Measurements from ENCODE around the gene CBX4.

Gene CBX4

GRCh38 chr17:79877041-79877440 is 37.8 kb upstream of the CBX4 start:
- no peak for DNase-seq
- H3K27ac ChIP-seq (ENCODE audit: low read depth, low read length) = no peak overlapping the region

GRCh38 chr17:79875511-79875910 is 36.3 kb upstream of the CBX4 start:
- DNase-seq = no peak
- H3K4me2 ChIP-seq (ENCODE audit: low read length) = no peak overlapping the region
- no CpG with 5 or more reads among the region's 4 CpGs for WGBS (ENCODE audit: extremely low coverage, insufficient coverage, low lambda C conversion rate)

More at GRCh38 chr17:79877041-79877440, 37.8 kb upstream of the CBX4 start:
- Histone ChIP-seq H3K56ac (ENCODE audit: low read length) (no peak overlapping the region), H3K79me1 (ENCODE audit: low read length) (no peaks in the 10 kb centered on the region), H3K4ac (ENCODE audit: low read depth, low read length) (no peak overlapping the region), H2BK120ac (ENCODE audit: low read depth, low read length) (no peak overlapping the region), H2BK15ac (replicated peaks; ENCODE audit: low read depth) (no peak overlapping the region), H3K9ac (ENCODE audit: low read length) (no peak overlapping the region), H3K4me3 (ENCODE audit: low read length) (no peak overlapping the region), H3K36me3 (ENCODE audit: control insufficient read depth, insufficient read depth, low read length) (no peaks in the 10 kb centered on the region), H4K8ac (ENCODE audit: low read depth, low read length) (no peak overlapping the region), H3K79me2 (ENCODE audit: control insufficient read depth, insufficient read depth, low read length) (no peaks in the 10 kb centered on the region), H3K4me2 (ENCODE audit: low read length) (no peak overlapping the region), H3K18ac (ENCODE audit: low read length) (no peak overlapping the region), H2BK5ac (ENCODE audit: low read length) (no peak overlapping the region), H3K27me3 (ENCODE audit: insufficient read depth, low read length, poor library complexity) (no peaks in the 10 kb centered on the region), H2AK5ac (ENCODE audit: low read length) (no peak overlapping the region), H4K5ac (ENCODE audit: low read length) (no peak overlapping the region), H3K4me1 (ENCODE audit: control insufficient read depth, low read depth, low read length) (no peaks in the 10 kb centered on the region), H3K23ac (ENCODE audit: low read length) (no peak overlapping the region)
- no CpG with 5 or more reads among the region's 6 CpGs for WGBS (ENCODE audit: extremely low coverage, insufficient coverage, low lambda C conversion rate)

GRCh38 chr17:79874329-79874981 is 35.2 kb upstream of the CBX4 start:
- Histone ChIP-seq H3K4me2 (ENCODE audit: low read length) (no peak overlapping the region), H3K4me1 (ENCODE audit: control insufficient read depth, low read depth, low read length) (no peaks in the 10 kb centered on the region), H2BK5ac (ENCODE audit: low read length) (no peak overlapping the region), H3K4ac (ENCODE audit: low read depth, low read length) (no peak overlapping the region), H3K79me1 (ENCODE audit: low read length) (no peaks in the 10 kb centered on the region), H3K18ac (ENCODE audit: low read length) (no peak overlapping the region), H3K36me3 (ENCODE audit: control insufficient read depth, insufficient read depth, low read length) (no peaks in the 10 kb centered on the region), H2BK120ac (ENCODE audit: low read depth, low read length) (no peak overlapping the region), H3K79me2 (ENCODE audit: control insufficient read depth, insufficient read depth, low read length) (no peaks in the 10 kb centered on the region), H3K9ac (ENCODE audit: low read length) (no peak overlapping the region), H2BK15ac (replicated peaks; ENCODE audit: low read depth) (no peak overlapping the region), H3K27me3 (ENCODE audit: insufficient read depth, low read length, poor library complexity) (no peaks in the 10 kb centered on the region), H4K8ac (ENCODE audit: low read depth, low read length) (no peak overlapping the region), H3K4me3 (ENCODE audit: low read length) (no peak overlapping the region), H3K56ac (ENCODE audit: low read length) (no peak overlapping the region), H4K5ac (ENCODE audit: low read length) (no peak overlapping the region), H3K23ac (ENCODE audit: low read length) (no peak overlapping the region), H2AK5ac (ENCODE audit: low read length) (no peak overlapping the region), H3K27ac (ENCODE audit: low read depth, low read length) (no peak overlapping the region)
- WGBS (ENCODE audit: extremely low coverage, insufficient coverage, low lambda C conversion rate) = no CpG with 5 or more reads among the region's 6 CpGs
- DNase-seq = peak; percentile 59

More at GRCh38 chr17:79875511-79875910, 36.3 kb upstream of the CBX4 start:
- H3K9ac ChIP-seq (ENCODE audit: low read length) = no peak overlapping the region
- H3K79me2 ChIP-seq (ENCODE audit: control insufficient read depth, insufficient read depth, low read length) = no peaks in the 10 kb centered on the region
- no peak overlapping the region for H2BK5ac ChIP-seq (ENCODE audit: low read length)
- no peak overlapping the region for H4K5ac ChIP-seq (ENCODE audit: low read length)
- no peak overlapping the region for H4K8ac ChIP-seq (ENCODE audit: low read depth, low read length)
- no peaks in the 10 kb centered on the region for H3K4me1 ChIP-seq (ENCODE audit: control insufficient read depth, low read depth, low read length)
- no peaks in the 10 kb centered on the region for H3K79me1 ChIP-seq (ENCODE audit: low read length)
- H2BK15ac ChIP-seq (replicated peaks; ENCODE audit: low read depth) = no peak overlapping the region
- no peak overlapping the region for H2BK120ac ChIP-seq (ENCODE audit: low read depth, low read length)
- no peaks in the 10 kb centered on the region for H3K36me3 ChIP-seq (ENCODE audit: control insufficient read depth, insufficient read depth, low read length)
- no peak overlapping the region for H3K56ac ChIP-seq (ENCODE audit: low read length)
- H2AK5ac ChIP-seq (ENCODE audit: low read length) = no peak overlapping the region
- no peak overlapping the region for H3K4ac ChIP-seq (ENCODE audit: low read depth, low read length)
- H3K27ac ChIP-seq (ENCODE audit: low read depth, low read length) = no peak overlapping the region
- H3K4me3 ChIP-seq (ENCODE audit: low read length) = no peak overlapping the region
- no peaks in the 10 kb centered on the region for H3K27me3 ChIP-seq (ENCODE audit: insufficient read depth, low read length, poor library complexity)
- no peak overlapping the region for H3K18ac ChIP-seq (ENCODE audit: low read length)
- H3K23ac ChIP-seq (ENCODE audit: low read length) = no peak overlapping the region

- no peak for DNase-seq
- Histone ChIP-seq H3K56ac (ENCODE audit: low read length) (no peak overlapping the region), H3K4me1 (ENCODE audit: control insufficient read depth, low read depth, low read length) (peaks cover 4% of the 10 kb centered on the region)
Observed at GRCh38 chr17:79873583-79873982, 34.3 kb upstream of the CBX4 start.

GRCh38 chr17:79872762-79873161 is 33.5 kb upstream of the CBX4 start:
- H2BK5ac ChIP-seq (ENCODE audit: low read length) = no peak overlapping the region
- no peak overlapping the region for H3K4ac ChIP-seq (ENCODE audit: low read depth, low read length)
- no peak overlapping the region for H2BK120ac ChIP-seq (ENCODE audit: low read depth, low read length)
- WGBS (ENCODE audit: extremely low coverage, insufficient coverage, low lambda C conversion rate) = no CpG with 5 or more reads among the region's 10 CpGs
- no peak overlapping the region for H3K9ac ChIP-seq (ENCODE audit: low read length)
- no peak overlapping the region for H4K5ac ChIP-seq (ENCODE audit: low read length)
- H2AK5ac ChIP-seq (ENCODE audit: low read length) = no peak overlapping the region
- H3K23ac ChIP-seq (ENCODE audit: low read length) = no peak overlapping the region
- H4K8ac ChIP-seq (ENCODE audit: low read depth, low read length) = no peak overlapping the region
- H3K79me1 ChIP-seq (ENCODE audit: low read length) = no peaks in the 10 kb centered on the region
- no peak overlapping the region for H3K56ac ChIP-seq (ENCODE audit: low read length)
- peaks cover 4% of the 10 kb centered on the region for H3K4me1 ChIP-seq (ENCODE audit: control insufficient read depth, low read depth, low read length)
- H2BK15ac ChIP-seq (replicated peaks; ENCODE audit: low read depth) = no peak overlapping the region
- no peaks in the 10 kb centered on the region for H3K79me2 ChIP-seq (ENCODE audit: control insufficient read depth, insufficient read depth, low read length)
- H3K36me3 ChIP-seq (ENCODE audit: control insufficient read depth, insufficient read depth, low read length) = no peaks in the 10 kb centered on the region
- no peaks in the 10 kb centered on the region for H3K27me3 ChIP-seq (ENCODE audit: insufficient read depth, low read length, poor library complexity)
- no peak for DNase-seq
- H3K4me2 ChIP-seq (ENCODE audit: low read length) = no peak overlapping the region
- H3K18ac ChIP-seq (ENCODE audit: low read length) = no peak overlapping the region
- H3K27ac ChIP-seq (ENCODE audit: low read depth, low read length) = no peak overlapping the region
- H3K4me3 ChIP-seq (ENCODE audit: low read length) = no peak overlapping the region

More at GRCh38 chr17:79873583-79873982, 34.3 kb upstream of the CBX4 start:
- H2BK15ac ChIP-seq (replicated peaks; ENCODE audit: low read depth) = no peak overlapping the region
- H3K36me3 ChIP-seq (ENCODE audit: control insufficient read depth, insufficient read depth, low read length) = no peaks in the 10 kb centered on the region
- no peaks in the 10 kb centered on the region for H3K27me3 ChIP-seq (ENCODE audit: insufficient read depth, low read length, poor library complexity)
- no peak overlapping the region for H2BK120ac ChIP-seq (ENCODE audit: low read depth, low read length)
- WGBS (ENCODE audit: extremely low coverage, insufficient coverage, low lambda C conversion rate) = no CpG with 5 or more reads among the region's 9 CpGs
- no peak overlapping the region for H3K4me2 ChIP-seq (ENCODE audit: low read length)
- H2AK5ac ChIP-seq (ENCODE audit: low read length) = no peak overlapping the region
- no peak overlapping the region for H4K8ac ChIP-seq (ENCODE audit: low read depth, low read length)
- no peak overlapping the region for H3K9ac ChIP-seq (ENCODE audit: low read length)
- H3K4ac ChIP-seq (ENCODE audit: low read depth, low read length) = no peak overlapping the region
- H3K27ac ChIP-seq (ENCODE audit: low read depth, low read length) = no peak overlapping the region
- H3K79me2 ChIP-seq (ENCODE audit: control insufficient read depth, insufficient read depth, low read length) = no peaks in the 10 kb centered on the region
- no peak overlapping the region for H3K23ac ChIP-seq (ENCODE audit: low read length)
- H4K5ac ChIP-seq (ENCODE audit: low read length) = no peak overlapping the region
- H3K4me3 ChIP-seq (ENCODE audit: low read length) = no peak overlapping the region
- H3K18ac ChIP-seq (ENCODE audit: low read length) = no peak overlapping the region
- H3K79me1 ChIP-seq (ENCODE audit: low read length) = no peaks in the 10 kb centered on the region
- no peak overlapping the region for H2BK5ac ChIP-seq (ENCODE audit: low read length)

DNA sequence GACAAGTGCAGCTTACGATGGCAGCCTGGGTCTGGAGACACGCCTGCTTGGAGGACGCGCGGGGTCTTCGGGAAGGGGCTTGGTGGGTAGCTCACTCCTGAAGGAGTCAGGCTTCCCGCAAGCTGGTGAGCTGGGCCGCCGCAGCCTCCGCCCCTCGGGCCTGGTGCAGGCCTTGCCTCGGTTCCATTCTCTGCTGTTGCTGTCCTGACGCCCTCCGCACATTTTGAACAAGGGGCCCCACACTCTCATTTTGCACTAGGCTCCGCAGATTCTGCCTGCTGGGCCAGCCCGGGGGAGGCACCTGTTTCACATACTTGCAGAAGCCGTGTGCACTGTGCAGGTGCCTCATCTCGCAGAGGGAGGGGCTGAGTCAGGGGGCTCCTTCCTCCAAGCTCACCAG is 31.9 kb upstream of the CBX4 start:
- Histone ChIP-seq H3K4ac (ENCODE audit: low read depth, low read length) (no peak overlapping the region), H3K9ac (ENCODE audit: low read length) (no peak overlapping the region), H3K4me1 (ENCODE audit: control insufficient read depth, low read depth, low read length) (peaks cover 4% of the 10 kb centered on the region), H3K23ac (ENCODE audit: low read length) (no peak overlapping the region), H2BK15ac (replicated peaks; ENCODE audit: low read depth) (no peak overlapping the region), H4K5ac (ENCODE audit: low read length) (no peak overlapping the region), H3K36me3 (ENCODE audit: control insufficient read depth, insufficient read depth, low read length) (no peaks in the 10 kb centered on the region), H3K27me3 (ENCODE audit: insufficient read depth, low read length, poor library complexity) (no peaks in the 10 kb centered on the region), H2BK120ac (ENCODE audit: low read depth, low read length) (no peak overlapping the region), H3K27ac (ENCODE audit: low read depth, low read length) (no peak overlapping the region), H3K4me3 (ENCODE audit: low read length) (no peak overlapping the region), H3K79me2 (ENCODE audit: control insufficient read depth, insufficient read depth, low read length) (no peaks in the 10 kb centered on the region), H3K56ac (ENCODE audit: low read length) (no peak overlapping the region), H3K4me2 (ENCODE audit: low read length) (no peak overlapping the region), H3K79me1 (ENCODE audit: low read length) (no peaks in the 10 kb centered on the region), H2BK5ac (ENCODE audit: low read length) (no peak overlapping the region), H2AK5ac (ENCODE audit: low read length) (no peak overlapping the region), H3K18ac (ENCODE audit: low read length) (no peak overlapping the region), H4K8ac (ENCODE audit: low read depth, low read length) (no peak overlapping the region)
- DNase-seq = no peak
- WGBS (ENCODE audit: extremely low coverage, insufficient coverage, low lambda C conversion rate) = no CpG with 5 or more reads among the region's 18 CpGs
